Bronchial smooth muscle cell (primary cell): ENCODE results near the gene SH2D1B. TPM values are rescaled to one million over a fixed set of nuclear protein-coding genes. Genes with fewer than 3 reads are reported as not detected.

Experiments used
- total RNA-seq: library from RNA; depleted of rRNA; stranded (reverse); fragments of >200 nt; gene quantifications from 2 replicates; pipeline ENCODE4 v1.2.1, GENCODE V29; 2014

Gene SH2D1B
- total RNA-seq: under 0.01 TPM in 1 of 2 replicates, not detected in the other

GRCh38 chr1:162412002-162412401 is at the start of gene SH2D1B:
TSS of gene SH2D1B (minus strand) at chr1:162412136. CDS start at chr1:162412016, 120 bp downstream.

GRCh38 chr1:162381383-162381782 is 30.6 kb downstream of the SH2D1B start, which contains the start of gene C1orf226:
TSS of gene C1orf226 (plus strand) at chr1:162381728. CDS start at chr1:162381902, 174 bp downstream.

GRCh38 chr1:162376691-162377090 is 35.2 kb downstream of the SH2D1B start, which contains the start of gene SPATA46:
TSS of gene SPATA46 (minus strand) at chr1:162376854. CDS start at chr1:162376790, 64 bp downstream.

Other genes with a start within 250 kb of the SH2D1B start
- not detected in 2 replicates for gene SPATA46, start 35.3 kb downstream of the SH2D1B start, total RNA-seq
- gene C1orf226, start 30.4 kb downstream of the SH2D1B start, total RNA-seq: under 0.01 TPM in 1 of 2 replicates, not detected in the other
- 26.4 and 43.5 TPM in 2 replicates for gene UHMK1, start 85.7 kb upstream of the SH2D1B start, total RNA-seq
- 51.0 and 63.7 TPM in 2 replicates for gene UAP1, start 149.6 kb upstream of the SH2D1B start, total RNA-seq
- gene DDR2, start 220.3 kb upstream of the SH2D1B start, total RNA-seq: 158 and 224 TPM in 2 replicates